ENCODE data around the gene CFAP54.

DNA sequence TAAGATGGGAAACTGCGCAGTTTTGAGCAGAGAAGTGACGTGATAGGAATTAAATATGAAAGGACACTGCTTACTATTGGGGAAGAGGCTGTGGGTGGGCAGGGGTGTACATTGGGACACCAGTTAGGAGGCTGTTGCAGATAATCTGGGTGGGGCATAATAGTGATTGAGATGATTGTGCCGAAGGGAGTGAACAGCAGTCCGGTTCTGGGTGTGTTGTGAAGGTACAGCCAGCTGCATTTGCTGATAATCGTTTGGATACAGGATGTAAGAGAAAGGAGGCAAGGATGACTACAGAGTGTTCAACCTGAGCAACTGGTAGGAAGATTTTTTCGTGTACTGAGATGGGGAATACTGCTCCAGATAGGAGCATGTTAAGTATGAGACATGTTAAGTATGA lies 212.5 kb downstream of the CFAP54 start:
- TF ChIP-seq, protein P1, sequence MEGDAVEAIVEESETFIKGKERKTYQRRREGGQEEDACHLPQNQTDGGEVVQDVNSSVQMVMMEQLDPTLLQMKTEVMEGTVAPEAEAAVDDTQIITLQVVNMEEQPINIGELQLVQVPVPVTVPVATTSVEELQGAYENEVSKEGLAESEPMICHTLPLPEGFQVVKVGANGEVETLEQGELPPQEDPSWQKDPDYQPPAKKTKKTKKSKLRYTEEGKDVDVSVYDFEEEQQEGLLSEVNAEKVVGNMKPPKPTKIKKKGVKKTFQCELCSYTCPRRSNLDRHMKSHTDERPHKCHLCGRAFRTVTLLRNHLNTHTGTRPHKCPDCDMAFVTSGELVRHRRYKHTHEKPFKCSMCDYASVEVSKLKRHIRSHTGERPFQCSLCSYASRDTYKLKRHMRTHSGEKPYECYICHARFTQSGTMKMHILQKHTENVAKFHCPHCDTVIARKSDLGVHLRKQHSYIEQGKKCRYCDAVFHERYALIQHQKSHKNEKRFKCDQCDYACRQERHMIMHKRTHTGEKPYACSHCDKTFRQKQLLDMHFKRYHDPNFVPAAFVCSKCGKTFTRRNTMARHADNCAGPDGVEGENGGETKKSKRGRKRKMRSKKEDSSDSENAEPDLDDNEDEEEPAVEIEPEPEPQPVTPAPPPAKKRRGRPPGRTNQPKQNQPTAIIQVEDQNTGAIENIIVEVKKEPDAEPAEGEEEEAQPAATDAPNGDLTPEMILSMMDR (IDR thresholded peaks at IDR 0.05; ENCODE audit: insufficient read depth, low read depth, low read length) = no peak
- TF ChIP-seq EZH2 (IDR thresholded peaks at IDR 0.05; ENCODE audit: insufficient read depth, low read length) = no peak
